Spleen (tissue), 7 donors: ENCODE results near the gene KIR3DL3.

Source experiments
- POLR2A ChIP-seq, 3 donors: fragments of 450-650 bp; IDR thresholded peaks; one replicate each; pipeline ENCODE4 v1.5.1; 2017; ENCODE audit warnings: antibody characterized with exemption in 3 of 3, mild to moderate bottlenecking in 1 of 3
- TF ChIP-seq, protein P1 (sequence below), 11 experiments: fragments of 200-600 bp in 7 of 11; fragments of 450-650 bp in 4 of 11; sonication (generic) in 4 of 11; IDR thresholded peaks in 8 of 11; conservative IDR thresholded peaks in 3 of 11; 1 replicate in 7 of 11; 2 replicates in 4 of 11; pipeline versions ENCODE4 v1.4.0 to v1.8.0; 2016 to 2021; ENCODE audit warnings: antibody characterized with exemption in 11 of 11, inconsistent platforms in 4 of 11, mild to moderate bottlenecking in 1 of 11
- donor health status: DM: no; HTN: no; CAD: no; lungs with moderate emphysema.
- donor health status: DM: no; HTN: no; CAD: no.
- donor health status: DM: no; HTN: no; CAD: no.

- TF ChIP-seq, protein P1, sequence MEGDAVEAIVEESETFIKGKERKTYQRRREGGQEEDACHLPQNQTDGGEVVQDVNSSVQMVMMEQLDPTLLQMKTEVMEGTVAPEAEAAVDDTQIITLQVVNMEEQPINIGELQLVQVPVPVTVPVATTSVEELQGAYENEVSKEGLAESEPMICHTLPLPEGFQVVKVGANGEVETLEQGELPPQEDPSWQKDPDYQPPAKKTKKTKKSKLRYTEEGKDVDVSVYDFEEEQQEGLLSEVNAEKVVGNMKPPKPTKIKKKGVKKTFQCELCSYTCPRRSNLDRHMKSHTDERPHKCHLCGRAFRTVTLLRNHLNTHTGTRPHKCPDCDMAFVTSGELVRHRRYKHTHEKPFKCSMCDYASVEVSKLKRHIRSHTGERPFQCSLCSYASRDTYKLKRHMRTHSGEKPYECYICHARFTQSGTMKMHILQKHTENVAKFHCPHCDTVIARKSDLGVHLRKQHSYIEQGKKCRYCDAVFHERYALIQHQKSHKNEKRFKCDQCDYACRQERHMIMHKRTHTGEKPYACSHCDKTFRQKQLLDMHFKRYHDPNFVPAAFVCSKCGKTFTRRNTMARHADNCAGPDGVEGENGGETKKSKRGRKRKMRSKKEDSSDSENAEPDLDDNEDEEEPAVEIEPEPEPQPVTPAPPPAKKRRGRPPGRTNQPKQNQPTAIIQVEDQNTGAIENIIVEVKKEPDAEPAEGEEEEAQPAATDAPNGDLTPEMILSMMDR (IDR thresholded peaks at IDR 0.05 in 8 of 11, conservative IDR thresholded peaks at IDR 0.05 in 3 of 11): no peak
- TF ChIP-seq POLR2A (IDR thresholded peaks at IDR 0.05): no peak
Measured at GRCh38 chr19:54707962-54708361, 16.3 kb upstream of the KIR3DL3 start.
